ENCODE measurements around the gene SLC22A4.

DNA sequence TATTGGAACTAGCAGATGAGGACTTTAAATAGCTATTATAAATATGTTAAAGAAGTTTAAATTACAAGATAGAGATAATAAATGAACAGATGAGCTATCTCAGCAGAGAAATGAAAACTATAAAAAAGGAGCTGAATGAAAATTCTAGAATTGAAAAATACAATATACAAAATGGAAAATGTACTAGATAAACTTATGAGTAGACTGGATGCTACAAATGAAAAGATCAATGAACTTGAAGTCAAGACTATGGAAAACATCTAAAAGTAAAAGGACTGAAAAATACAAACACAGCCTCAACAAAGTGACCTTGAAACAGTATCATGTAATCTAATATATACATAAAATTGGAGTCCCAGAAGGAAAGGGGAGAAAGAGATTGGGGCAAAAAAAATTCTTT, 47.4 kb upstream of the SLC22A4 start:
- no peak for TF ChIP-seq SIN3A (IDR thresholded peaks at IDR 0.05; ENCODE audit: borderline replicate concordance, insufficient read depth, low read length)
- TF ChIP-seq, protein P1, sequence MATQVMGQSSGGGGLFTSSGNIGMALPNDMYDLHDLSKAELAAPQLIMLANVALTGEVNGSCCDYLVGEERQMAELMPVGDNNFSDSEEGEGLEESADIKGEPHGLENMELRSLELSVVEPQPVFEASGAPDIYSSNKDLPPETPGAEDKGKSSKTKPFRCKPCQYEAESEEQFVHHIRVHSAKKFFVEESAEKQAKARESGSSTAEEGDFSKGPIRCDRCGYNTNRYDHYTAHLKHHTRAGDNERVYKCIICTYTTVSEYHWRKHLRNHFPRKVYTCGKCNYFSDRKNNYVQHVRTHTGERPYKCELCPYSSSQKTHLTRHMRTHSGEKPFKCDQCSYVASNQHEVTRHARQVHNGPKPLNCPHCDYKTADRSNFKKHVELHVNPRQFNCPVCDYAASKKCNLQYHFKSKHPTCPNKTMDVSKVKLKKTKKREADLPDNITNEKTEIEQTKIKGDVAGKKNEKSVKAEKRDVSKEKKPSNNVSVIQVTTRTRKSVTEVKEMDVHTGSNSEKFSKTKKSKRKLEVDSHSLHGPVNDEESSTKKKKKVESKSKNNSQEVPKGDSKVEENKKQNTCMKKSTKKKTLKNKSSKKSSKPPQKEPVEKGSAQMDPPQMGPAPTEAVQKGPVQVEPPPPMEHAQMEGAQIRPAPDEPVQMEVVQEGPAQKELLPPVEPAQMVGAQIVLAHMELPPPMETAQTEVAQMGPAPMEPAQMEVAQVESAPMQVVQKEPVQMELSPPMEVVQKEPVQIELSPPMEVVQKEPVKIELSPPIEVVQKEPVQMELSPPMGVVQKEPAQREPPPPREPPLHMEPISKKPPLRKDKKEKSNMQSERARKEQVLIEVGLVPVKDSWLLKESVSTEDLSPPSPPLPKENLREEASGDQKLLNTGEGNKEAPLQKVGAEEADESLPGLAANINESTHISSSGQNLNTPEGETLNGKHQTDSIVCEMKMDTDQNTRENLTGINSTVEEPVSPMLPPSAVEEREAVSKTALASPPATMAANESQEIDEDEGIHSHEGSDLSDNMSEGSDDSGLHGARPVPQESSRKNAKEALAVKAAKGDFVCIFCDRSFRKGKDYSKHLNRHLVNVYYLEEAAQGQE (IDR thresholded peaks at IDR 0.05; ENCODE audit: insufficient read depth in 1 of 2, low read depth in 2 of 2, low read length in 2 of 2), result no peak
- no peak for TF ChIP-seq TAF1 (IDR thresholded peaks at IDR 0.05; ENCODE audit: borderline replicate concordance, insufficient read depth, low read length)
- TF ChIP-seq POLR2AphosphoS5 (IDR thresholded peaks at IDR 0.05; ENCODE audit: low read depth, low read length), result no peak

All from PFSK-1 (cell line).